ENCODE results near the gene CCDC54.

CCDC54 gene

GRCh38 chr3:107395066-107395465, 17.8 kb downstream of the CCDC54 start:
- no peak for DNase-seq

- DNase-seq: no peak
These were observed 24.1 kb downstream of the CCDC54 start for GRCh38 chr3:107401301-107401700.

GRCh38 chr3:107402214-107402613, 25.0 kb downstream of the CCDC54 start:
- no peak for DNase-seq

- DNase-seq: no peak
These were observed 27.7 kb downstream of the CCDC54 start for GRCh38 chr3:107404727-107405469.

GRCh38 chr3:107407355-107407754, 30.1 kb downstream of the CCDC54 start:
- DNase-seq: no peak

GRCh38 chr3:107408513-107408912, 31.3 kb downstream of the CCDC54 start:
- DNase-seq: no peak

- DNase-seq: no peak
These were observed 32.1 kb downstream of the CCDC54 start for GRCh38 chr3:107409365-107409764.

- no peak for DNase-seq
These were observed 33.4 kb downstream of the CCDC54 start for GRCh38 chr3:107410606-107411005.

- DNase-seq: no peak
These were observed 33.8 kb downstream of the CCDC54 start for GRCh38 chr3:107411056-107411455.

GRCh38 chr3:107411779-107412178, 34.5 kb downstream of the CCDC54 start:
- no peak for DNase-seq

- no peak for DNase-seq
These were observed 35.1 kb downstream of the CCDC54 start for GRCh38 chr3:107412376-107412775.

GRCh38 chr3:107413264-107413663, 36.0 kb downstream of the CCDC54 start:
- DNase-seq: no peak

GRCh38 chr3:107414325-107414964, 37.2 kb downstream of the CCDC54 start:
- DNase-seq: no peak

- DNase-seq: no peak
These were observed 38.9 kb downstream of the CCDC54 start for GRCh38 chr3:107416138-107416537.

- DNase-seq: no peak
These were observed 39.6 kb downstream of the CCDC54 start for GRCh38 chr3:107416886-107417285.

- DNase-seq: peak in 1 of 2 donors; percentile 54
These were observed 44.0 kb downstream of the CCDC54 start for GRCh38 chr3:107421170-107421792.

- no peak for DNase-seq
These were observed 44.6 kb downstream of the CCDC54 start for GRCh38 chr3:107421881-107422280.

GRCh38 chr3:107425033-107425432, 47.8 kb downstream of the CCDC54 start:
- no peak for DNase-seq

GRCh38 chr3:107426223-107426622, 49.0 kb downstream of the CCDC54 start:
- DNase-seq: no peak
